Panc1 (cell line): ENCODE data around the gene TIAM2. TPM values are rescaled to one million over a fixed set of nuclear protein-coding genes. Genes with fewer than 3 reads are reported as not detected.

Experiments
- ATAC-seq: fragments of 200-7000 bp; cut with Tn5 transposase; 2 replicates; pipeline ENCODE4 v1.9.1; 2020; ENCODE audit warnings: mild to moderate bottlenecking, moderate library complexity
- BruUV-seq: library from RNA; stranded (reverse); fragments of 400-500 nt; replicated peaks from 2 replicates; lab custom pipeline; 2021; lab: Mats Ljungman, UMichigan
- CTCF ChIA-PET: fragments of 300-600 bp; sonication (Branson Sonifier 250); formaldehyde crosslinking; loops from one replicate; lab custom pipeline; 2022; ENCODE audit warnings: antibody characterized with exemption; lab: Charles Lee
- POLR2A ChIA-PET: fragments of 300-600 bp; sonication (Branson Sonifier 250); formaldehyde crosslinking; loops from one replicate; lab custom pipeline; 2022; ENCODE audit warnings: antibody characterized with exemption; lab: Charles Lee
- DNase-seq: peaks from one replicate; pipeline ENCODE4 v3.0.0-alpha.2; 2010; ENCODE audit warnings: low read depth, low spot score
- H3K27ac ChIP-seq: 2 replicates; pipeline ENCODE4 v1.5.1; 2011; ENCODE audit warnings: mild to moderate bottlenecking, low read length, inconsistent platforms
- H3K27me3 ChIP-seq: fragments of 200-500 bp; sonication (Bioruptor generic); 2 replicates; pipeline ENCODE4 v1.6.0; 2014; ENCODE audit warnings: low read length, inconsistent platforms; ENCODE audit not compliant: control insufficient read depth, insufficient read depth
- H3K36me3 ChIP-seq: fragments of 200-500 bp; sonication (Bioruptor generic); 2 replicates; pipeline ENCODE4 v1.5.1; 2014; ENCODE audit warnings: inconsistent platforms, mild to moderate bottlenecking, low read length, moderate library complexity; ENCODE audit not compliant: control insufficient read depth, insufficient read depth
- H3K4me1 ChIP-seq: 2 replicates; pipeline ENCODE4 v1.5.1; 2011; ENCODE audit warnings: inconsistent platforms, mild to moderate bottlenecking, low read length, moderate library complexity; ENCODE audit not compliant: control insufficient read depth, insufficient read depth
- H3K4me3 ChIP-seq, 2 experiments: 2 replicates each; pipeline ENCODE4 v1.5.1; 2011 to 2012; ENCODE audit warnings: low read depth in 2 of 2, low read length in 2 of 2, mild to moderate bottlenecking in 2 of 2, inconsistent platforms in 1 of 2, moderate library complexity in 1 of 2
- H3K9me3 ChIP-seq: fragments of 200-500 bp; sonication (Bioruptor generic); 2 replicates; pipeline ENCODE4 v1.5.1; 2014; ENCODE audit warnings: low read depth, mild to moderate bottlenecking, inconsistent platforms, low read length, moderate library complexity; ENCODE audit not compliant: control insufficient read depth, insufficient read depth
- CTCF ChIP-seq: fragments of 450-650 bp; IDR thresholded peaks from 2 replicates; pipeline ENCODE4 v1.5.1; 2017; ENCODE audit warnings: mild to moderate bottlenecking
- POLR2AphosphoS5 ChIP-seq: IDR thresholded peaks from 2 replicates; pipeline ENCODE4 v1.6.1; 2012; ENCODE audit warnings: mild to moderate bottlenecking, low read depth, low read length, moderate library complexity
- SIN3A ChIP-seq: IDR thresholded peaks from 2 replicates; pipeline ENCODE4 v1.6.1; 2012; ENCODE audit warnings: low read depth, mild to moderate bottlenecking, low read length, moderate library complexity, borderline replicate concordance; ENCODE audit not compliant: insufficient read depth
- TCF7L2 ChIP-seq: IDR thresholded peaks from 2 replicates; pipeline ENCODE4 v1.6.1; 2011; ENCODE audit warnings: mild to moderate bottlenecking, low read depth, low read length, inconsistent platforms
- in situ Hi-C: cut with HindIII; loops from 2 replicates; pipeline ENCODE4 v1.10.0; 2016; ENCODE audit warnings: low sequenced_read_pairs, low pct_unique_long_range_greater_than_20kb
- intact Hi-C: fragments of 100-400 bp; cut with micrococcal nuclease; formaldehyde crosslinking; loops from one replicate; pipeline ENCODE4 v1.10.0; 2022; ENCODE audit not compliant: unreplicated experiment
- total RNA-seq: library from RNA; stranded (reverse); gene quantifications from one replicate; pipeline ENCODE4 v1.2.1, GENCODE V29; 2021; ENCODE audit not compliant: unreplicated experiment
- TF ChIP-seq, protein P1 (sequence below), 2 experiments: IDR thresholded peaks; 2 replicates each; pipeline ENCODE4 v1.6.1; 2011 to 2012; ENCODE audit warnings: low read depth in 2 of 2, control low read depth in 1 of 2, low read length in 1 of 2, mild to moderate bottlenecking in 1 of 2, moderate library complexity in 1 of 2; ENCODE audit not compliant: insufficient read depth in 1 of 2

Gene TIAM2
- total RNA-seq, 1 experiment from 2014 or later = 14.9 TPM

DNA sequence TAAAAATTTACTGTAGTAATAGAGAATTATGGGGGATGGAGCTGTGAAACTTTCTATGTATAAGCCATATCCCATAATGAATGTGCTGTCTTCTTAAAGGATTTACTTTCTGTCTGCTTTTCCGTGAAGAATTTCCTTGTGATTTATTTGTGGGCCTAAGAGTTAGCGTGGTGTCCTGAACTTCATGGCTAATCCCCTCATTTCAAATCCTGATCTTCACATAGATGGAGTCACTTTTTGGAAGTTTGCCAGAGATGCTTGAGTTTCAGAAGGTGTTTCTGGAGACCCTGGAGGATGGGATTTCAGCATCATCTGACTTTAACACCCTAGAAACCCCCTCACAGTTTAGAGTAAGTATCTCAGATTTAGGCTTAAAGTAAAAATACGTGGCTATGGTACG is 249.3 kb downstream of the TIAM2 start:
- Histone ChIP-seq H3K4me3 (no peak overlapping the region), H3K27me3 (no peaks in the 10 kb centered on the region), H3K9me3 (no peaks in the 10 kb centered on the region), H3K4me1 (peaks cover 3% of the 10 kb centered on the region; the same call in 1 of the 2 replicates), H3K27ac (peak overlapping the region; percentile 80; the same call in 1 of the 2 replicates), H3K36me3 (peaks cover 5% of the 10 kb centered on the region)
- TF ChIP-seq POLR2AphosphoS5 (no peak), TCF7L2 (no peak), SIN3A (no peak), CTCF (no peak)
- TF ChIP-seq, protein P1, sequence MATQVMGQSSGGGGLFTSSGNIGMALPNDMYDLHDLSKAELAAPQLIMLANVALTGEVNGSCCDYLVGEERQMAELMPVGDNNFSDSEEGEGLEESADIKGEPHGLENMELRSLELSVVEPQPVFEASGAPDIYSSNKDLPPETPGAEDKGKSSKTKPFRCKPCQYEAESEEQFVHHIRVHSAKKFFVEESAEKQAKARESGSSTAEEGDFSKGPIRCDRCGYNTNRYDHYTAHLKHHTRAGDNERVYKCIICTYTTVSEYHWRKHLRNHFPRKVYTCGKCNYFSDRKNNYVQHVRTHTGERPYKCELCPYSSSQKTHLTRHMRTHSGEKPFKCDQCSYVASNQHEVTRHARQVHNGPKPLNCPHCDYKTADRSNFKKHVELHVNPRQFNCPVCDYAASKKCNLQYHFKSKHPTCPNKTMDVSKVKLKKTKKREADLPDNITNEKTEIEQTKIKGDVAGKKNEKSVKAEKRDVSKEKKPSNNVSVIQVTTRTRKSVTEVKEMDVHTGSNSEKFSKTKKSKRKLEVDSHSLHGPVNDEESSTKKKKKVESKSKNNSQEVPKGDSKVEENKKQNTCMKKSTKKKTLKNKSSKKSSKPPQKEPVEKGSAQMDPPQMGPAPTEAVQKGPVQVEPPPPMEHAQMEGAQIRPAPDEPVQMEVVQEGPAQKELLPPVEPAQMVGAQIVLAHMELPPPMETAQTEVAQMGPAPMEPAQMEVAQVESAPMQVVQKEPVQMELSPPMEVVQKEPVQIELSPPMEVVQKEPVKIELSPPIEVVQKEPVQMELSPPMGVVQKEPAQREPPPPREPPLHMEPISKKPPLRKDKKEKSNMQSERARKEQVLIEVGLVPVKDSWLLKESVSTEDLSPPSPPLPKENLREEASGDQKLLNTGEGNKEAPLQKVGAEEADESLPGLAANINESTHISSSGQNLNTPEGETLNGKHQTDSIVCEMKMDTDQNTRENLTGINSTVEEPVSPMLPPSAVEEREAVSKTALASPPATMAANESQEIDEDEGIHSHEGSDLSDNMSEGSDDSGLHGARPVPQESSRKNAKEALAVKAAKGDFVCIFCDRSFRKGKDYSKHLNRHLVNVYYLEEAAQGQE (IDR thresholded peaks at IDR 0.05; ENCODE audit: insufficient read depth in 1 of 2, low read depth in 2 of 2, low read length in 1 of 2) = no peak
- no TSS peak for BruUV-seq
- in situ Hi-C loops (no loop called here), intact Hi-C loops (no loop called here)
- ATAC-seq (no peak), DNase-seq (no peak)
- POLR2A ChIA-PET = interaction anchor here (0.7 kb wide), 1 partner anchor 57 kb away, joined by 7 read pairs; no protein-coding TSS in a partner anchor
- CTCF ChIA-PET = no interaction called here

- in situ Hi-C loops (no loop called here), intact Hi-C loops (loop anchor here (5.0 kb wide), 1 partner anchor 318 kb away; no protein-coding TSS in a partner anchor)
- Histone ChIP-seq H3K36me3 (peaks cover 5% of the 10 kb centered on the region), H3K9me3 (no peaks in the 10 kb centered on the region), H3K4me1 (peaks cover 3% of the 10 kb centered on the region; the same call in 1 of the 2 replicates), H3K4me3 (no peak overlapping the region), H3K27me3 (no peaks in the 10 kb centered on the region), H3K27ac (peak overlapping the region; percentile 80)
- TF ChIP-seq CTCF (no peak), SIN3A (no peak), TCF7L2 (no peak), POLR2AphosphoS5 (no peak; the same call in 1 of the 2 replicates)
- TF ChIP-seq, protein P1 (IDR thresholded peaks at IDR 0.05; ENCODE audit: insufficient read depth in 1 of 2, low read depth in 2 of 2, low read length in 1 of 2) = no peak
- DNase-seq = no peak
- BruUV-seq = no TSS peak
- ATAC-seq = no peak
- ChIA-PET CTCF (no interaction called here), POLR2A (no interaction called here)
Observed at GRCh38 chr6:155245193-155245592, 250.1 kb downstream of the TIAM2 start.
